Measurements from ENCODE around the gene HOXB9.

Gene HOXB9

GRCh38 chr17:48605991-48606891 lies 19.9 kb downstream of the HOXB9 start:
- TF ChIP-seq CTCF (IDR thresholded peaks at IDR 0.05; ENCODE audit: insufficient read depth, low read length) (no peak), REST (IDR thresholded peaks at IDR 0.05; ENCODE audit: insufficient replicate concordance, low read depth) (no peak), GABPA (IDR thresholded peaks at IDR 0.05; ENCODE audit: low read depth) (no peak), POLR2AphosphoS5 (IDR thresholded peaks at IDR 0.05; ENCODE audit: low read depth) (no peak), SPI1 (IDR thresholded peaks at IDR 0.05; ENCODE audit: borderline replicate concordance, low read depth) (no peak)
- Histone ChIP-seq H3K27me3 (ENCODE audit: insufficient read depth, poor library complexity, severe bottlenecking) (peaks cover 72% of the 10 kb centered on the region), H3K27ac (replicated peaks) (no peak overlapping the region), H3K4me3 (replicated peaks; ENCODE audit: insufficient read depth, low read length) (no peak overlapping the region)
- no peak for DNase-seq (ENCODE audit: low read depth in 1 of 2, low spot score in 1 of 2)

- Histone ChIP-seq H3K4me3 (replicated peaks; ENCODE audit: insufficient read depth, low read length) (no peak overlapping the region), H3K27ac (replicated peaks) (no peak overlapping the region), H3K27me3 (ENCODE audit: insufficient read depth, poor library complexity, severe bottlenecking) (peaks cover 69% of the 10 kb centered on the region)
- DNase-seq (ENCODE audit: low read depth in 1 of 2, low spot score in 1 of 2), result no peak
- no peak for TF ChIP-seq GABPA (IDR thresholded peaks at IDR 0.05; ENCODE audit: low read depth)
- TF ChIP-seq CTCF (IDR thresholded peaks at IDR 0.05; ENCODE audit: insufficient read depth, low read length), result no peak
- TF ChIP-seq SPI1 (IDR thresholded peaks at IDR 0.05; ENCODE audit: borderline replicate concordance, low read depth), result no peak
- TF ChIP-seq POLR2AphosphoS5 (IDR thresholded peaks at IDR 0.05; ENCODE audit: low read depth), result no peak
- TF ChIP-seq REST (IDR thresholded peaks at IDR 0.05; ENCODE audit: insufficient replicate concordance, low read depth), result no peak
Observed at GRCh38 chr17:48605409-48605919, 20.7 kb downstream of the HOXB9 start.

GRCh38 chr17:48604770-48605329 lies 21.3 kb downstream of the HOXB9 start, which contains the start of gene HOXB6:
Gene HOXB6, minus strand, starts transcription at chr17:48604986. Its CDS starts 6,836 bp downstream, at chr17:48598150.
- no peak within 1 kb of the TSS for H3K4me3 ChIP-seq (replicated peaks; ENCODE audit: insufficient read depth, low read length)
- no peak within 1 kb of the TSS for H3K27ac ChIP-seq (replicated peaks)

More at GRCh38 chr17:48604770-48605329, 21.3 kb downstream of the HOXB9 start, which contains the start of gene HOXB6:
- peaks cover 69% of the 10 kb centered on the region for H3K27me3 ChIP-seq (ENCODE audit: insufficient read depth, poor library complexity, severe bottlenecking)
- TF ChIP-seq REST (IDR thresholded peaks at IDR 0.05; ENCODE audit: insufficient replicate concordance, low read depth), result no peak
- no peak for TF ChIP-seq SPI1 (IDR thresholded peaks at IDR 0.05; ENCODE audit: borderline replicate concordance, low read depth)
- TF ChIP-seq CTCF (IDR thresholded peaks at IDR 0.05; ENCODE audit: insufficient read depth, low read length), result no peak
- TF ChIP-seq GABPA (IDR thresholded peaks at IDR 0.05; ENCODE audit: low read depth), result no peak
- TF ChIP-seq POLR2AphosphoS5 (IDR thresholded peaks at IDR 0.05; ENCODE audit: low read depth), result no peak
- no peak for DNase-seq (ENCODE audit: low read depth in 1 of 2, low spot score in 1 of 2)
